ENCODE data around the gene TMEM248. TPM values are rescaled to one million over a fixed set of nuclear protein-coding genes. Genes with fewer than 3 reads are reported as not detected.
"Not testable (repeated sequence)": the region's sequence is repeated elsewhere in the genome, so short reads cannot be mapped to it uniquely, and the experiment has no call there.

TMEM248 gene
- total RNA-seq, 1 donor from 2014 or later: 96.5 TPM

- H3K36me3 ChIP-seq (ENCODE audit: control insufficient read depth, insufficient read depth, low read length): no peaks in the 10 kb centered on the region
- DNase-seq (ENCODE audit: low read depth): no peak
- TF ChIP-seq CTCF (IDR thresholded peaks at IDR 0.05; ENCODE audit: insufficient read depth, low read length, poor library complexity, severe bottlenecking): peak; percentile 22
These were observed 15.3 kb upstream of the TMEM248 start for GRCh38 chr7:66905689-66906088.

GRCh38 chr7:66907731-66908130 is 13.3 kb upstream of the TMEM248 start:
- Histone ChIP-seq H3K36me3 (ENCODE audit: control insufficient read depth, insufficient read depth, low read length) (no peaks in the 10 kb centered on the region), H3K4me3 (ENCODE audit: low read depth, low read length) (no peak overlapping the region), H3K27me3 (ENCODE audit: control insufficient read depth, insufficient read depth, low read length) (no peaks in the 10 kb centered on the region)
- TF ChIP-seq CTCF (IDR thresholded peaks at IDR 0.05; ENCODE audit: insufficient read depth, low read length, poor library complexity, severe bottlenecking): no peak
- no peak for DNase-seq (ENCODE audit: low read depth)

More at GRCh38 chr7:66905689-66906088, 15.3 kb upstream of the TMEM248 start:
- no peak overlapping the region for H3K4me3 ChIP-seq (ENCODE audit: low read depth, low read length)
- H3K27me3 ChIP-seq (ENCODE audit: control insufficient read depth, insufficient read depth, low read length): no peaks in the 10 kb centered on the region

- H3K27me3 ChIP-seq (ENCODE audit: control insufficient read depth, insufficient read depth, low read length); H3K4me3 ChIP-seq (ENCODE audit: low read depth, low read length); DNase-seq (ENCODE audit: low read depth); H3K36me3 ChIP-seq (ENCODE audit: control insufficient read depth, insufficient read depth, low read length): not testable (repeated sequence)
These were observed 12.4 kb upstream of the TMEM248 start for GRCh38 chr7:66908598-66908997.

- Histone ChIP-seq H3K36me3 (ENCODE audit: control insufficient read depth, insufficient read depth, low read length) (no peaks in the 10 kb centered on the region), H3K27me3 (ENCODE audit: control insufficient read depth, insufficient read depth, low read length) (no peaks in the 10 kb centered on the region), H3K4me3 (ENCODE audit: low read depth, low read length) (no peak overlapping the region)
- TF ChIP-seq CTCF (IDR thresholded peaks at IDR 0.05; ENCODE audit: insufficient read depth, low read length, poor library complexity, severe bottlenecking): no peak
- no peak for DNase-seq (ENCODE audit: low read depth)
These were observed 10.2 kb upstream of the TMEM248 start for GRCh38 chr7:66910789-66911188.

GRCh38 chr7:66911191-66911590 is 9.8 kb upstream of the TMEM248 start:
- DNase-seq (ENCODE audit: low read depth); H3K4me3 ChIP-seq (ENCODE audit: low read depth, low read length); H3K27me3 ChIP-seq (ENCODE audit: control insufficient read depth, insufficient read depth, low read length); H3K36me3 ChIP-seq (ENCODE audit: control insufficient read depth, insufficient read depth, low read length): not testable (repeated sequence)

- TF ChIP-seq CTCF (IDR thresholded peaks at IDR 0.05; ENCODE audit: insufficient read depth, low read length, poor library complexity, severe bottlenecking): no peak
These were observed 8.8 kb upstream of the TMEM248 start for GRCh38 chr7:66912195-66912594.

GRCh38 chr7:66913118-66914037 is 7.6 kb upstream of the TMEM248 start:
- no peak for TF ChIP-seq CTCF (IDR thresholded peaks at IDR 0.05; ENCODE audit: insufficient read depth, low read length, poor library complexity, severe bottlenecking)
- Histone ChIP-seq H3K36me3 (ENCODE audit: control insufficient read depth, insufficient read depth, low read length) (no peaks in the 10 kb centered on the region), H3K4me3 (ENCODE audit: low read depth, low read length) (no peak overlapping the region), H3K27me3 (ENCODE audit: control insufficient read depth, insufficient read depth, low read length) (no peaks in the 10 kb centered on the region)
- no peak for DNase-seq (ENCODE audit: low read depth)

More at GRCh38 chr7:66912195-66912594, 8.8 kb upstream of the TMEM248 start:
- no peaks in the 10 kb centered on the region for H3K27me3 ChIP-seq (ENCODE audit: control insufficient read depth, insufficient read depth, low read length)
- H3K4me3 ChIP-seq (ENCODE audit: low read depth, low read length): no peak overlapping the region
- no peak for DNase-seq (ENCODE audit: low read depth)
- no peaks in the 10 kb centered on the region for H3K36me3 ChIP-seq (ENCODE audit: control insufficient read depth, insufficient read depth, low read length)

- H3K27me3 ChIP-seq (ENCODE audit: control insufficient read depth, insufficient read depth, low read length); H3K36me3 ChIP-seq (ENCODE audit: control insufficient read depth, insufficient read depth, low read length); DNase-seq (ENCODE audit: low read depth); H3K4me3 ChIP-seq (ENCODE audit: low read depth, low read length): not testable (repeated sequence)
These were observed 3.1 kb upstream of the TMEM248 start for GRCh38 chr7:66917904-66918303.

Data from kidney epithelial cell (primary cell).